Jurkat, Clone E6-1 (cell line): ENCODE data around the gene KBTBD8. TPM values are rescaled to one million over a fixed set of nuclear protein-coding genes. Genes with fewer than 3 reads are reported as not detected.

Experiments
- DNase-seq: peaks from one replicate; pipeline ENCODE4 v3.0.0-alpha.2; 2011; ENCODE audit warnings: low read depth, low spot score
- H3K4me3 ChIP-seq: 2 replicates; pipeline ENCODE4 v1.5.1; 2011; ENCODE audit warnings: mild to moderate bottlenecking, low read length, control low read depth, moderate library complexity
- polyA plus RNA-seq: library from polyadenylated mRNA; unstranded; fragments of >200 nt; gene quantifications from one replicate; pipeline ENCODE4 v1.2.1, GENCODE V29; 2012; ENCODE audit warnings: missing spikeins; ENCODE audit not compliant: insufficient read length, insufficient read depth

The KBTBD8 gene
- 6.1 TPM for polyA plus RNA-seq

- DNase-seq, result peak; percentile 98
- H3K4me3 ChIP-seq, result peak within 1 kb of the TSS; percentile 82
These were observed at the start of gene KBTBD8 for GRCh38 chr3:66998113-66998903. Gene KBTBD8, plus strand, starts transcription at chr3:66998307. Its CDS starts 49 bp downstream, at chr3:66998356.

- DNase-seq, result no peak
- no peak overlapping the region for H3K4me3 ChIP-seq
These were observed 49.3 kb upstream of the KBTBD8 start for GRCh38 chr3:66948838-66949237.

- H3K4me3 ChIP-seq, result no peak overlapping the region
- no peak for DNase-seq
These were observed 48.2 kb upstream of the KBTBD8 start for GRCh38 chr3:66949898-66950297.

- H3K4me3 ChIP-seq, result no peak overlapping the region
- DNase-seq, result no peak
These were observed 45.8 kb upstream of the KBTBD8 start for GRCh38 chr3:66952357-66952756.

- no peak for DNase-seq
- no peak overlapping the region for H3K4me3 ChIP-seq
These were observed 44.1 kb upstream of the KBTBD8 start for GRCh38 chr3:66953934-66954445.

- no peak overlapping the region for H3K4me3 ChIP-seq
- no peak for DNase-seq
These were observed 41.4 kb upstream of the KBTBD8 start for GRCh38 chr3:66956742-66957141.

GRCh38 chr3:66957367-66957766 is 40.7 kb upstream of the KBTBD8 start:
- no peak for DNase-seq
- H3K4me3 ChIP-seq, result no peak overlapping the region

GRCh38 chr3:66958067-66958466 is 40.0 kb upstream of the KBTBD8 start:
- DNase-seq, result no peak
- no peak overlapping the region for H3K4me3 ChIP-seq

- no peak for DNase-seq
- no peak overlapping the region for H3K4me3 ChIP-seq
These were observed 35.4 kb upstream of the KBTBD8 start for GRCh38 chr3:66962664-66963063.

GRCh38 chr3:66971245-66971644 is 26.9 kb upstream of the KBTBD8 start:
- H3K4me3 ChIP-seq, result no peak overlapping the region
- no peak for DNase-seq

GRCh38 chr3:66971891-66972551 is 26.1 kb upstream of the KBTBD8 start:
- peak; percentile 73 for DNase-seq

GRCh38 chr3:66980791-66981190 is 17.3 kb upstream of the KBTBD8 start:
- H3K4me3 ChIP-seq, result no peak overlapping the region
- no peak for DNase-seq

More at GRCh38 chr3:66971891-66972551, 26.1 kb upstream of the KBTBD8 start:
- peak overlapping the region; percentile 55 for H3K4me3 ChIP-seq

- DNase-seq, result no peak
These were observed 15.0 kb upstream of the KBTBD8 start for GRCh38 chr3:66983101-66983500.

GRCh38 chr3:66985336-66985920 is 12.7 kb upstream of the KBTBD8 start:
- H3K4me3 ChIP-seq, result no peak overlapping the region
- no peak for DNase-seq

More at GRCh38 chr3:66983101-66983500, 15.0 kb upstream of the KBTBD8 start:
- H3K4me3 ChIP-seq, result no peak overlapping the region

- H3K4me3 ChIP-seq, result no peak overlapping the region
- DNase-seq, result no peak
These were observed 11.7 kb upstream of the KBTBD8 start for GRCh38 chr3:66986406-66986805.

- no peak overlapping the region for H3K4me3 ChIP-seq
- no peak for DNase-seq
These were observed 8.9 kb upstream of the KBTBD8 start for GRCh38 chr3:66989241-66989640.

GRCh38 chr3:66989860-66990696 is 8.0 kb upstream of the KBTBD8 start:
- H3K4me3 ChIP-seq, result no peak overlapping the region
- peak; percentile 18 for DNase-seq

GRCh38 chr3:66991459-66991858 is 6.6 kb upstream of the KBTBD8 start:
- DNase-seq, result no peak
- no peak overlapping the region for H3K4me3 ChIP-seq

GRCh38 chr3:66993082-66993481 is 5.0 kb upstream of the KBTBD8 start:
- H3K4me3 ChIP-seq, result no peak overlapping the region
- no peak for DNase-seq
